Measurements from ENCODE around the gene CMTM8.
"Not testable (repeated sequence)": the region's sequence is repeated elsewhere in the genome, so short reads cannot be mapped to it uniquely, and the experiment has no call there.

- TF ChIP-seq CTCF (IDR thresholded peaks at IDR 0.05); ESRRA (CRISPR knock-in tag; IDR thresholded peaks at IDR 0.05; ENCODE audit: borderline replicate concordance); NR3C1 (CRISPR knock-in tag; conservative IDR thresholded peaks at IDR 0.05; ENCODE audit: low read depth); NFE2L1 (CRISPR knock-in tag; IDR thresholded peaks at IDR 0.05); ZNF423 (CRISPR knock-in tag; IDR thresholded peaks at IDR 0.05); NFYB (CRISPR knock-in tag; conservative IDR thresholded peaks at IDR 0.05; ENCODE audit: low read depth); TEAD4 (CRISPR knock-in tag; IDR thresholded peaks at IDR 0.05); ATF1 (CRISPR knock-in tag; IDR thresholded peaks at IDR 0.05): not testable (repeated sequence)
- TF ChIP-seq, protein P1, sequence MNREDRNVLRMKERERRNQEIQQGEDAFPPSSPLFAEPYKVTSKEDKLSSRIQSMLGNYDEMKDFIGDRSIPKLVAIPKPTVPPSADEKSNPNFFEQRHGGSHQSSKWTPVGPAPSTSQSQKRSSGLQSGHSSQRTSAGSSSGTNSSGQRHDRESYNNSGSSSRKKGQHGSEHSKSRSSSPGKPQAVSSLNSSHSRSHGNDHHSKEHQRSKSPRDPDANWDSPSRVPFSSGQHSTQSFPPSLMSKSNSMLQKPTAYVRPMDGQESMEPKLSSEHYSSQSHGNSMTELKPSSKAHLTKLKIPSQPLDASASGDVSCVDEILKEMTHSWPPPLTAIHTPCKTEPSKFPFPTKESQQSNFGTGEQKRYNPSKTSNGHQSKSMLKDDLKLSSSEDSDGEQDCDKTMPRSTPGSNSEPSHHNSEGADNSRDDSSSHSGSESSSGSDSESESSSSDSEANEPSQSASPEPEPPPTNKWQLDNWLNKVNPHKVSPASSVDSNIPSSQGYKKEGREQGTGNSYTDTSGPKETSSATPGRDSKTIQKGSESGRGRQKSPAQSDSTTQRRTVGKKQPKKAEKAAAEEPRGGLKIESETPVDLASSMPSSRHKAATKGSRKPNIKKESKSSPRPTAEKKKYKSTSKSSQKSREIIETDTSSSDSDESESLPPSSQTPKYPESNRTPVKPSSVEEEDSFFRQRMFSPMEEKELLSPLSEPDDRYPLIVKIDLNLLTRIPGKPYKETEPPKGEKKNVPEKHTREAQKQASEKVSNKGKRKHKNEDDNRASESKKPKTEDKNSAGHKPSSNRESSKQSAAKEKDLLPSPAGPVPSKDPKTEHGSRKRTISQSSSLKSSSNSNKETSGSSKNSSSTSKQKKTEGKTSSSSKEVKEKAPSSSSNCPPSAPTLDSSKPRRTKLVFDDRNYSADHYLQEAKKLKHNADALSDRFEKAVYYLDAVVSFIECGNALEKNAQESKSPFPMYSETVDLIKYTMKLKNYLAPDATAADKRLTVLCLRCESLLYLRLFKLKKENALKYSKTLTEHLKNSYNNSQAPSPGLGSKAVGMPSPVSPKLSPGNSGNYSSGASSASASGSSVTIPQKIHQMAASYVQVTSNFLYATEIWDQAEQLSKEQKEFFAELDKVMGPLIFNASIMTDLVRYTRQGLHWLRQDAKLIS (CRISPR knock-in tag; IDR thresholded peaks at IDR 0.05; ENCODE audit: borderline replicate concordance): not testable (repeated sequence)
Observed at GRCh38 chr3:32389577-32389976, 151.1 kb downstream of the CMTM8 start.
